ENCODE measurements around the gene VPS37D.
A peak's percentile ranks its signal among the peaks of the same experiment; 100 is the strongest.
"Not testable (repeated sequence)": the region's sequence is repeated elsewhere in the genome, so short reads cannot be mapped to it uniquely, and the experiment has no call there.

The VPS37D gene

GRCh38 chr7:73719806-73720169 lies 52.2 kb downstream of the VPS37D start:
- Histone ChIP-seq H3K27ac (ENCODE audit: poor library complexity, severe bottlenecking) (no peak overlapping the region), H3K36me3 (ENCODE audit: low read depth) (peaks cover 13% of the 10 kb centered on the region; the same call in 1 of the 2 replicates), H3K27me3 (ENCODE audit: insufficient read depth, poor library complexity, severe bottlenecking) (no peaks in the 10 kb centered on the region), H3K4me1 (ENCODE audit: insufficient read depth, poor library complexity, severe bottlenecking) (peaks cover 28% of the 10 kb centered on the region), H3K4me3 (ENCODE audit: severe bottlenecking) (peak overlapping the region; percentile 95), H3K9me3 (ENCODE audit: severe bottlenecking) (no peaks in the 10 kb centered on the region)
- DNase-seq (ENCODE audit: low spot score) (no peak), ATAC-seq (ENCODE audit: low read depth) (no peak)
- TF ChIP-seq, protein P1, sequence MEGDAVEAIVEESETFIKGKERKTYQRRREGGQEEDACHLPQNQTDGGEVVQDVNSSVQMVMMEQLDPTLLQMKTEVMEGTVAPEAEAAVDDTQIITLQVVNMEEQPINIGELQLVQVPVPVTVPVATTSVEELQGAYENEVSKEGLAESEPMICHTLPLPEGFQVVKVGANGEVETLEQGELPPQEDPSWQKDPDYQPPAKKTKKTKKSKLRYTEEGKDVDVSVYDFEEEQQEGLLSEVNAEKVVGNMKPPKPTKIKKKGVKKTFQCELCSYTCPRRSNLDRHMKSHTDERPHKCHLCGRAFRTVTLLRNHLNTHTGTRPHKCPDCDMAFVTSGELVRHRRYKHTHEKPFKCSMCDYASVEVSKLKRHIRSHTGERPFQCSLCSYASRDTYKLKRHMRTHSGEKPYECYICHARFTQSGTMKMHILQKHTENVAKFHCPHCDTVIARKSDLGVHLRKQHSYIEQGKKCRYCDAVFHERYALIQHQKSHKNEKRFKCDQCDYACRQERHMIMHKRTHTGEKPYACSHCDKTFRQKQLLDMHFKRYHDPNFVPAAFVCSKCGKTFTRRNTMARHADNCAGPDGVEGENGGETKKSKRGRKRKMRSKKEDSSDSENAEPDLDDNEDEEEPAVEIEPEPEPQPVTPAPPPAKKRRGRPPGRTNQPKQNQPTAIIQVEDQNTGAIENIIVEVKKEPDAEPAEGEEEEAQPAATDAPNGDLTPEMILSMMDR (IDR thresholded peaks at IDR 0.05; ENCODE audit: poor library complexity, severe bottlenecking): no peak

GRCh38 chr7:73720443-73720842 lies 52.8 kb downstream of the VPS37D start:
- H3K27ac ChIP-seq (ENCODE audit: poor library complexity, severe bottlenecking); DNase-seq (ENCODE audit: low spot score): not testable (repeated sequence)

DNA sequence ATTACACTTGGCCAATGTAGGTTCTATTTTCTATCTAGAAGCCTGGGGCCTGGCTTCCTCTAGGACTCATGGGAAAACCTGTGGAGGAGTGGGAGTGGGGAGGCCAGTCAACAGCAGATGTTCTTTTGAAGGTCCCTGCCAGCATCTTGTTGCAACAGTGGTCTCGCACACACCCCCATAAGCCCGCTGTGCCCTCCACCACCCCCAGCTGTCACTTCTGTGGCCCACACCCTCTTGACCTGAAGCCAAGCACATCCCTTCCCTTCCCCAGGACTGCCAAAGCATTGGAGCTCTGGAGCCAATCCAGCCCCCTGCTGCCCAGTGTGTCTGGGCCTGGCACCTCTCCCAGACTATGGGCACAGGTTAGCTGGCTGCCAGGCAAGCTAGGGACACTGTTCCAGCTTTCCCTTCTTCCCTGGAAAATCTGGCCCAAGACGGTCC lies 53.8 kb downstream of the VPS37D start:
- Histone ChIP-seq H3K9me3 (ENCODE audit: severe bottlenecking) (no peaks in the 10 kb centered on the region), H3K27ac (ENCODE audit: poor library complexity, severe bottlenecking) (no peak overlapping the region), H3K4me3 (ENCODE audit: severe bottlenecking) (no peak overlapping the region), H3K4me1 (ENCODE audit: insufficient read depth, poor library complexity, severe bottlenecking) (peaks cover 15% of the 10 kb centered on the region), H3K36me3 (ENCODE audit: low read depth) (peaks cover 4% of the 10 kb centered on the region; the same call in 1 of the 2 replicates), H3K27me3 (ENCODE audit: insufficient read depth, poor library complexity, severe bottlenecking) (no peaks in the 10 kb centered on the region)
- TF ChIP-seq, protein P1 (IDR thresholded peaks at IDR 0.05; ENCODE audit: poor library complexity, severe bottlenecking): no peak
- no peak for DNase-seq (ENCODE audit: low spot score)
- ATAC-seq (ENCODE audit: low read depth): no peak

More at GRCh38 chr7:73720443-73720842, 52.8 kb downstream of the VPS37D start:
- H3K27me3 ChIP-seq (ENCODE audit: insufficient read depth, poor library complexity, severe bottlenecking); H3K9me3 ChIP-seq (ENCODE audit: severe bottlenecking); ATAC-seq (ENCODE audit: low read depth); H3K4me3 ChIP-seq (ENCODE audit: severe bottlenecking): not testable (repeated sequence)
- Histone ChIP-seq H3K36me3 (ENCODE audit: low read depth) (peaks cover 11% of the 10 kb centered on the region; the same call in 1 of the 2 replicates), H3K4me1 (ENCODE audit: insufficient read depth, poor library complexity, severe bottlenecking) (peaks cover 22% of the 10 kb centered on the region)
